ENCODE data around the gene MAP2K4.

The MAP2K4 gene

GRCh38 chr17:12089809-12090384 is 69.2 kb downstream of the MAP2K4 start:
- in situ Hi-C loops (cut with MboI; ENCODE audit: low pct_unique_long_range_greater_than_20kb, low sequenced_read_pairs, unreplicated experiment) = no loop called here
- no peak for DNase-seq (ENCODE audit: low spot score)
- no peak for TF ChIP-seq CTCF (IDR thresholded peaks at IDR 0.05; ENCODE audit: extremely low read depth, insufficient read depth, missing control alignments)

GRCh38 chr17:12094336-12094735 is 73.7 kb downstream of the MAP2K4 start:
- in situ Hi-C loops (cut with MboI; ENCODE audit: low pct_unique_long_range_greater_than_20kb, low sequenced_read_pairs, unreplicated experiment) = no loop called here
- DNase-seq (ENCODE audit: low spot score) = no peak
- no peak for TF ChIP-seq CTCF (IDR thresholded peaks at IDR 0.05; ENCODE audit: extremely low read depth, insufficient read depth, missing control alignments)

- no peak for TF ChIP-seq CTCF (IDR thresholded peaks at IDR 0.05; ENCODE audit: extremely low read depth, insufficient read depth, missing control alignments)
- in situ Hi-C loops (cut with MboI; ENCODE audit: low pct_unique_long_range_greater_than_20kb, low sequenced_read_pairs, unreplicated experiment) = no loop called here
- no peak for DNase-seq (ENCODE audit: low spot score)
Measured at GRCh38 chr17:12095522-12095921, 74.8 kb downstream of the MAP2K4 start.

GRCh38 chr17:12097326-12097725 is 76.6 kb downstream of the MAP2K4 start:
- in situ Hi-C loops (cut with MboI; ENCODE audit: low pct_unique_long_range_greater_than_20kb, low sequenced_read_pairs, unreplicated experiment) = no loop called here
- DNase-seq (ENCODE audit: low spot score) = no peak
- no peak for TF ChIP-seq CTCF (IDR thresholded peaks at IDR 0.05; ENCODE audit: extremely low read depth, insufficient read depth, missing control alignments)

GRCh38 chr17:12098568-12098967 is 77.9 kb downstream of the MAP2K4 start:
- in situ Hi-C loops (cut with MboI; ENCODE audit: low pct_unique_long_range_greater_than_20kb, low sequenced_read_pairs, unreplicated experiment) = no loop called here
- DNase-seq (ENCODE audit: low spot score) = peak; percentile 18
- TF ChIP-seq CTCF (IDR thresholded peaks at IDR 0.05; ENCODE audit: extremely low read depth, insufficient read depth, missing control alignments) = no peak

- no peak for DNase-seq (ENCODE audit: low spot score)
- no peak for TF ChIP-seq CTCF (IDR thresholded peaks at IDR 0.05; ENCODE audit: extremely low read depth, insufficient read depth, missing control alignments)
- in situ Hi-C loops (cut with MboI; ENCODE audit: low pct_unique_long_range_greater_than_20kb, low sequenced_read_pairs, unreplicated experiment) = no loop called here
Measured at GRCh38 chr17:12099412-12099811, 78.7 kb downstream of the MAP2K4 start.

- in situ Hi-C loops (cut with MboI; ENCODE audit: low pct_unique_long_range_greater_than_20kb, low sequenced_read_pairs, unreplicated experiment) = no loop called here
- TF ChIP-seq CTCF (IDR thresholded peaks at IDR 0.05; ENCODE audit: extremely low read depth, insufficient read depth, missing control alignments) = no peak
- no peak for DNase-seq (ENCODE audit: low spot score)
Measured at GRCh38 chr17:12104831-12105230, 84.2 kb downstream of the MAP2K4 start.

All from GM13977 (cell line).